ENCODE measurements around the gene IQSEC1. TPM values are rescaled to one million over a fixed set of nuclear protein-coding genes. Genes with fewer than 3 reads are reported as not detected.

Gene IQSEC1
- total and polyA plus RNA-seq, 2 of the 8 experiments (the other 6 are each of a cell fraction or from before 2014, with no cell fraction given) = 6.8 to 28.8 TPM

GRCh38 chr3:12922306-12922705, 150.9 kb downstream of the IQSEC1 start:
- POLR2A ChIA-PET (ENCODE audit: partially characterized antibody) = no interaction called here
- FAIRE-seq = no peak
- no peak for TF ChIP-seq PHF8 (conservative IDR thresholded peaks at IDR 0.05; ENCODE audit: low read depth, low read length)
- TF ChIP-seq HDAC2 (IDR thresholded peaks at IDR 0.05; ENCODE audit: borderline replicate concordance in 1 of 2, low read depth in 2 of 2, low read length in 2 of 2) = no peak
- TF ChIP-seq RFX5 (IDR thresholded peaks at IDR 0.05; ENCODE audit: borderline replicate concordance, low read depth, low read length) = no peak
- TF ChIP-seq NANOG (IDR thresholded peaks at IDR 0.05; ENCODE audit: insufficient read depth, low read depth, low read length, poor library complexity, severe bottlenecking) = no peak
- TF ChIP-seq CBX5 (IDR thresholded peaks at IDR 0.05; ENCODE audit: low read depth, low read length) = no peak
- TF ChIP-seq TEAD4 (IDR thresholded peaks at IDR 0.05; ENCODE audit: low read depth, low read length) = no peak
- no peak for TF ChIP-seq EGR1 (IDR thresholded peaks at IDR 0.05; ENCODE audit: borderline replicate concordance, low read depth, low read length)
- TF ChIP-seq GABPA (IDR thresholded peaks at IDR 0.05; ENCODE audit: borderline replicate concordance, insufficient read depth, low read length) = no peak
- TF ChIP-seq GTF2F1 (IDR thresholded peaks at IDR 0.05; ENCODE audit: borderline replicate concordance, low read depth, low read length) = no peak
- no peak for TF ChIP-seq KDM1A (IDR thresholded peaks at IDR 0.05; ENCODE audit: borderline replicate concordance, low read length)
- no peak for TF ChIP-seq YY1 (IDR thresholded peaks at IDR 0.05; ENCODE audit: low read depth, low read length)
- no peak for TF ChIP-seq HDAC6 (IDR thresholded peaks at IDR 0.05; ENCODE audit: low read depth, low read length)
- TF ChIP-seq EZH2 (IDR thresholded peaks at IDR 0.05; ENCODE audit: low read depth, low read length, severe bottlenecking) = no peak
- TF ChIP-seq BCL11A (IDR thresholded peaks at IDR 0.05; ENCODE audit: low read depth in 2 of 2, low read length in 2 of 2) = no peak

More at GRCh38 chr3:12922306-12922705, 150.9 kb downstream of the IQSEC1 start:
- no peaks in the 10 kb centered on the region for H3K4me1 ChIP-seq (replicated peaks in 1 of 4; ENCODE audit: control insufficient read depth in 3 of 4, insufficient read depth in 4 of 4, low read length in 3 of 4)
- no peak overlapping the region for H2BK120ac ChIP-seq (replicated peaks; ENCODE audit: low read depth, low read length)
- H3K9ac ChIP-seq (replicated peaks in 1 of 4; ENCODE audit: extremely low read depth in 1 of 4, low read depth in 3 of 4, low read length in 3 of 4) = no peak overlapping the region
- no peak overlapping the region for H3K56ac ChIP-seq (replicated peaks; ENCODE audit: insufficient read length, low read depth, low read length)
- peaks cover 0 to 9% (median 2%) of the 10 kb centered on the region in 4 experiments; a peak in 3 of 8 replicates for H3K36me3 ChIP-seq (ENCODE audit: control insufficient read depth in 2 of 4, insufficient read depth in 4 of 4, low read length in 3 of 4)
- WGBS, 2 experiments (ENCODE audit: extremely low coverage in 1 of 2, insufficient coverage in 1 of 2, insufficient read length in 1 of 2, insufficient replicate concordance in 2 of 2, low coverage in 1 of 2, low lambda C conversion rate in 2 of 2, missing lambda C conversion rate in 1 of 2) = 92% methylated on average over 6 of the region's 7 CpGs; no CpG with 5 or more reads in 1 of the 2 experiments
- no peaks in the 10 kb centered on the region for H3K79me1 ChIP-seq (ENCODE audit: low read depth, low read length)
- H4K8ac ChIP-seq (ENCODE audit: extremely low read depth, insufficient read depth, low read length) = no peak overlapping the region
- no peak overlapping the region for H3K4ac ChIP-seq (replicated peaks; ENCODE audit: insufficient read length, low read depth, low read length)
- DNase-seq (ENCODE audit: low read depth in 1 of 2, low spot score in 2 of 2) = no peak
- H3K18ac ChIP-seq (ENCODE audit: extremely low read depth, low read length) = no peak overlapping the region
- no peaks in the 10 kb centered on the region for H3K9me3 ChIP-seq (ENCODE audit: insufficient read depth in 2 of 2, low read depth in 1 of 2, low read length in 1 of 2)
- no peak overlapping the region for H3K4me2 ChIP-seq (ENCODE audit: insufficient read depth in 1 of 2, low read depth in 2 of 2, low read length in 2 of 2)
- no peak overlapping the region for H3K27ac ChIP-seq (ENCODE audit: low read depth, low read length)
- no peak overlapping the region for H4K5ac ChIP-seq (ENCODE audit: insufficient read length, low read depth, low read length)
- H2AFZ ChIP-seq (ENCODE audit: low read length) = no peak overlapping the region
- H2BK12ac ChIP-seq (ENCODE audit: low read depth, low read length) = no peak overlapping the region
- no peak overlapping the region for H2BK20ac ChIP-seq (ENCODE audit: low read length)
- CTCF ChIA-PET (ENCODE audit: partially characterized antibody) = interaction anchor here (0.6 to 4.6 kb wide), 4 partner anchors 8 to 60 kb away, joined by 3 to 28 read pairs (median 4); no protein-coding TSS in a partner anchor
- H2BK5ac ChIP-seq (ENCODE audit: low read depth, low read length) = no peak overlapping the region
- H3K23ac ChIP-seq (ENCODE audit: insufficient read length) = no peak overlapping the region
- no peaks in the 10 kb centered on the region for H3K27me3 ChIP-seq (replicated peaks in 1 of 4; ENCODE audit: control insufficient read depth in 3 of 4, extremely low read depth in 1 of 4, insufficient read depth in 3 of 4, low read length in 3 of 4)
- H2BK15ac ChIP-seq (ENCODE audit: low read length) = no peak overlapping the region
- H4K91ac ChIP-seq (replicated peaks; ENCODE audit: insufficient read length, low read length) = no peak overlapping the region
- H3K79me2 ChIP-seq (ENCODE audit: control insufficient read depth in 1 of 2, insufficient read depth in 2 of 2, low read length in 2 of 2) = no peaks in the 10 kb centered on the region
- no peak overlapping the region for H3K14ac ChIP-seq (ENCODE audit: insufficient read length)
- H3K23me2 ChIP-seq (ENCODE audit: low read depth, low read length) = no peaks in the 10 kb centered on the region
- H2AK5ac ChIP-seq (ENCODE audit: low read depth, low read length) = no peak overlapping the region
- no peak overlapping the region for H3K4me3 ChIP-seq (ENCODE audit: extremely low read depth in 1 of 4, insufficient read depth in 2 of 4, low read depth in 3 of 4, low read length in 4 of 4)
- peaks cover 0 to 14% of the 10 kb centered on the region in 2 experiments for H4K20me1 ChIP-seq (replicated peaks in 1 of 2; ENCODE audit: control insufficient read depth in 1 of 2, insufficient read depth in 2 of 2, low read length in 2 of 2)
